Umbilical cord (tissue), 2 donors: Measurements from ENCODE around the gene DPH3. TPM values are rescaled to one million over a fixed set of nuclear protein-coding genes. Genes with fewer than 3 reads are reported as not detected.

Experiments used
- DNase-seq: peaks from one replicate; pipeline ENCODE4 v3.0.0-alpha.2; 2015; ENCODE audit warnings: low spot score
- total RNA-seq: library from RNA; depleted of rRNA; stranded (reverse); fragments of >200 nt; gene quantifications from one replicate; pipeline ENCODE4 v1.2.3, GENCODE V29; 2014; ENCODE audit warnings: low replicate concordance; ENCODE audit not compliant: insufficient read depth

DPH3 gene
- total RNA-seq, 1 donor from 2014 or later, result 31.5 TPM

DNA sequence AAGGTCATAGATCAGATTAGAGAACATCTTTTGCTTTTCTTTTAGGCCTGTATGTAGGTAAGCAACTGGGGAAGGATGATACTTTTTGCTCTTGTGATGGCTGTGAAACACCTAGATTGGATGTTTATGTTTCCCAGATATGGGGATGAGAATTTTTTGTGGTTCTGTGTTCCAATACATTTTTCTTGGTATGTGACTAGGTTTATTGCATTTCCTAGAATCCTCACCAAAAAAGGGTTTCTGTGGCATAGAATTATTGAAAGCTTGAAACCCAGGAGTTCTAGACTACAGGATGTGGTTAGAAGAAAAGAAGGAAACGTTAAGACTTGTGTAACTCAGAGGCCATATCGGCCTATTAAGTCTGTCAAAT lies 26.1 kb upstream of the DPH3 start:
- no peak for DNase-seq

DNA sequence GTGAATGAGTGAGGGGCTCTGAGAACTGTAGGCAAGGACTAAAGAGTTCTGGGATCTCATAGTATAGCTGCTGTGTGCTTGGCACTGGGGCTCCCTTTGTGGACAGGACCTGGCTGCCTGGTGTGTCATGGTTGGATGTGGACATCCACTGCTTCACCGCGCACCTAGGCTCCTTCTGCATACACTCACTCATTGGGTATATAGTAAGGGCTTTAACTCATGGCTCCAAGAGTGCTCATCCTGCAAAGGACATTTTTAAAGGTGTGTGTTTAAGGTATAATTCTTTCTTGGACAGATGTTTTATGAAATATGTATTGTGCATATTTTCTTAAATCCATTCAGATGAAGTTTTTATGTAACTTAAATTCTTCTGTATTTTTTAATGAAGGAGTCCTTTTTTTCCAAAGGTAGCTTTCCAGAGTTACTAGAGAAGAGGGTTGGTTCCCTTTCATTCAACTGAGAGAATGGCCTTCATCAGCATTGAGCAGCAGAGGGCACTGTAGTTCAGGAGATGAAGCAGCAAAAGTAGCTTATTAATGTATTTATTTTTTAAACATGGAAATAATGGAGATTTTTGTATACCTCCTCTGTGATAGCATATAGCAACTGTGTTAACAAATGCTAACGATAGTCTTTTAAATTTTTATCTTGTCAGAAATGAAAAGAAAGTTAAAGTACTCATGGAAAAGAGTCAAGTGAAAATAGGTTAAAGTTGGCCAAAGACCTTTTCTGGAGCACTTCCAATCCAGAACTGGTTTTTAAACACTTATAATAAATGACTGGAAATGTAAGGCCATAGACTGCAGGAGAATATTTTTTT lies 25.5 kb upstream of the DPH3 start:
- DNase-seq, result peak; percentile 60

DNA sequence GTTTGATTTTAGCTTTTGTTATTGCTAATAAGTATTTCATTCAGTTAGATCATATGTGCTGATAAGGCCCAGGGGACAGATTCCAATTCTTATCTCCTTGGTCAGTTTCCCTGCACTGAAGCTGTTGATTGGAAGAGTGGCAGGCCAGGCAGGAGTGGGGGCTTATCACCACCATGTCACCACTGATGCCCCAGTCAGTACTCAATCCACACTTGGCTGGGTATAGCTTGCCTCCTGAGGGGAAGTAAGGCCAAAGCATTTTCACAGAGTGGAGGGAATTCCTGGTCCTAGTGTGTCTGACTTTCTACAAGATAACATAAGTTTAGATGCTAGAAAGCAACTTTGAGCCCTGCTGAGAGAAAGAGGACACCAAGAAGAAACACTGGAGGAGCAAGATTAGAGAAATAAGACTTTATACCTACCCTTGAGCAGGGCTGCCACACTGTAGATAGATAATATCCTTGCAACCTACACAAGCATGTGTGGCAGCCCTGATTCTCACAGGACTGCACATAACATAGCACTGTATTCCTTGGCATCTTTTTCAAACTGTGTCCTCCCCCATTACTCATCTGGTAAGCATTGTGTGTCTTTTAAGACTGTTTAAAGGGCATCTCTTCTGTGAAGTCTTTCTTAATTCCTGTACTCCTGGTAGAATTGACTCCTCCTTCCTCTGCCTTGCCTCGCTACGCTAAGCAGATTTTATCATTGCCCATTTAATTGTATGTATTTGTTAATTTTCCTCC lies 24.6 kb upstream of the DPH3 start:
- DNase-seq, result no peak

DNA sequence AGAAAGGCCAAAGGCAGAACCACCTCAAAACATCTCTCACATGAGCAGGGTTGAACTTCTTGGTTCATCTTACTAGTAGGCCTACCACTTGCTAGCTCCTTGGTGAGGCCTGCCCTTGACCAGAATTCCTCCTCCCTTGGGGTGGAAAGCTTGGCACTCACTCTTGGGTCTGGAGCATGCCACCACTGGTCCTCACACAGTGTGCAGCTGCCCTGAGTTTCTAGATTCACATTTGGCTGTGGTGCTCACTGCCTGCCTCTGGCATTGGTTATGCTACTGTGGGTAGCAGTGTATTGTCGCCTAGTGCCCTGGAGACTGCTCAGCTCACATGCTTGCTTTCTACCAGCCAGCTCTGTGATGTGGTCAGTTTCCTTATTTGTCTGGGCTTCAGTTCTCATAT lies 23.9 kb upstream of the DPH3 start:
- no peak for DNase-seq

DNA sequence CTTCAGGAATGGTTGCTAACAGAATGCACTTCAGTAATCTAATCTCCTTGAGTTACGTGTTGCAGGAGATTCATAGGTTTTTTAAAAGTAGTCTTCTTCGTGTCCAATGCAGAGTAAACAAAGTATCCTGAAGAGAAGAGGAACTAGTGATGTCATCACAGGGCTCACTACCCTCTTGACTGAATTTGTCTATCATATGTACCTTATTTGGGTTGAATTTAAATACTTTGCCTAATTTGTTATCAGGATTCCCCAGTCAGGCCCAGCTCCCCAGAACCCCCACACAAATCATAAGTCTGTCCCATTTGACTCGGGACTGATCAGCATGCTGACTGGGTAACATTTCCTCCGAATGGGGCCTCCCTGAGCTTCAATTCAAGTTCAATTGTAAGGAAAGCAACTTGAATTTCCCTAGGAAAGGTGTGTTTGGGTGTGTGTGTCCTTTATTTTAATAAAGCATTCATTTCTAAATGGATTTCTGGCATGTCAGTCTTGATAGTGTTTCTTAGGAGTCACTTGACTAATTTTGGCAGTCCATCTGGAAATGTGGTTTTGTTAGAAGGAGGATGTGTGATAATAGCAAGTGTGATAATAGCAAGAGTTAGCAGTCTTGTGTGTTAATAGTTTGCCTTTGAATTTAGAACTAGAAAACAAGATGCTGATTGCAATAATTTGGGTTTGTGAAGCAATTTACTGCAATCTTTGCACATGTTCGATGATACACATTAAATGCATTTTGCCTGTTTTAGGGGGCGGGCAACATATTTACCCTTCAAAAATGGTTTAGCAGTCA lies 22.2 kb upstream of the DPH3 start:
- no peak for DNase-seq

DNA sequence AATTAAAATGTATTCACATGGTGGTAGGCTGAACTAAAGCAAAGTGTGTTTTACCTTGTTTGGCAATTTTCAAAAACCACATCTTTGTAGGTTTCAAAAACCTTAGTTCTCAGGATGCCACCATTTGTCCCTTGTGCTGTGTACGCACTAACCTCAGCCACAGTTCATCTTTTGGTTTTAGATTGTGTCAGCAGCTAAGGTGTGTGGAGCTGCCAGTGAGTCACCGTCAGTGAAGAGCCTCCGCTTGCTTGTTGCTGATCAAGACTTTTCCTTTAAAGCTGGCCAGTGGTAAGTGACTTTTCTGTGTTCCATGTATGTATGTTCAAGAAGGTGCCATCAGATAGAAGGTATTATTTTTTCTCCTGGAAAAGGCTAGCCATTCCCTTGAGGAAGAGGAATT lies 21.4 kb upstream of the DPH3 start:
- no peak for DNase-seq

DNA sequence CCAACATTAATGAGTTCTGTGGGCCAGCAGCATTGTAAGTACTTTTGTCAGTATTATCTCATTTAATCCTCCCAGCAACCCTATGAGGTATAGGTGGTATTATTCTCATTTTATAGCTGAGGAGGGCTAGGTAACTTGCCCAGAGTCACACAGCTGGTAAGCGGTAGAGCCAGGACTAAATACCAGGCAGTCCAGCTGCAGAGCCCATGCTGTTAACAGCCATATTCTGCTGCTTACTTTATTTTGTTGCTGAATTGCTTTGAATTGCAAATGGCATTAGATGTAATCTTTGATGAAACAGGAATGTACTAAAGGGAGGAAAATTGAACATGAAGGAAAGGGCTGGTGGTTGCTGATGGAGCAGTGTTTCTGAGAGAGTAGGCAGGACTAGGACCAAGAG lies 19.9 kb upstream of the DPH3 start:
- DNase-seq, result no peak

DNA sequence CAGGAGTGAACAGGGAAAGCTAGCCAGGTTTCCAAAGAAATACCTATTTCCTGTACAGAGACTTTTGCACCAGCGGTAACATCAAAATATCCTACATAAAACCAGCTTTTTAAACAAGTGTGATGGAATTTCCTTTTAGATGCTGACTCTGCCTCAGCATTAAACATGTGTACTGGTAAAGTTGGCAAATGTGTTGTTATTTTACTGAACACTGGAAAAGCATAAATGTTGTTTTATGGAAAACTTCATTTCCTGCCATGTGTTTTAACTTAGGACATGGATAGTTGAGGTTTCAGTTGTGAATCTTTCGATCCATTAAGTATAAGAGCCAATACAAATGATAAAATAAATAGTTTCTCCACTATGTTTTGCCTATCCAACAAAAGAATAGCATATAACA lies 15.9 kb upstream of the DPH3 start:
- DNase-seq, result no peak

DNA sequence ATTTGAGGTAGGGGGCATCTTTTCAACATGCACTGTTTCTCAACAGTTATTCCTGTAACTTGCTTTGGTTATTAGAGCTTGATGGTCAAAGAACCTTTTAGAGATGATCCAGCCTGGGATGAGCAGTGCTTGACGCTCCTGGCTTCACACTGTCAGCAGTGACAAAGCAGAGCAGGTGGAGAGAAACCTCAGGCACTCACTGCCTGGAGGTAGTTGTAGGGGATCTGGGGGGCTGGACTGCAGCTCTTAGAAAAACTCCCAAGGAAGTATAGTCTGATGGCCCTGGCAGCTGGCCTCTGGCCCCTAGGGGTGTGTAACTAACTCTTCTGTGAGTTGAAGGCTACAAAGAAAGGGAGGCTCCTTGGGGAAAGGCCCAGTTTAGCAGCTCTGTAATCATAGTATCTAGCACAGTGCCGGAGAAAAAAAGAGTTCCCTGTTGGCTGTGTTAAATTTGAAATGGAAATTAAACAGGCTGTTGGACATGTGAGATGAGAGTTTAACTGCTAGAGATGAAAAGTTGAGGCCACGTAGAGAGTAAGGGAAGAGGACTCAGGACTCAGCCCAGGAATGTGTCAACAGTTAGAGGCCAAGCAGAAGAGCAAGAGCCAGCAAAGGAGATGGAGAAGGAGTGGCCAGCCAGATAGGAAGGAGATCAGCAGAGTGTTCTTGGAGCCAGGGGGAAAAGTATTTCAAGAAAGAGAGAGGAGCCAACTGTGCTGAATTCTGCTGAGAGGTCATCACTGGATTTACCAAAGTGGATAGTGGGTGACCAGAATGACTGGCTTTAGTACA lies 14.5 kb upstream of the DPH3 start:
- DNase-seq, result peak; percentile 9

DNA sequence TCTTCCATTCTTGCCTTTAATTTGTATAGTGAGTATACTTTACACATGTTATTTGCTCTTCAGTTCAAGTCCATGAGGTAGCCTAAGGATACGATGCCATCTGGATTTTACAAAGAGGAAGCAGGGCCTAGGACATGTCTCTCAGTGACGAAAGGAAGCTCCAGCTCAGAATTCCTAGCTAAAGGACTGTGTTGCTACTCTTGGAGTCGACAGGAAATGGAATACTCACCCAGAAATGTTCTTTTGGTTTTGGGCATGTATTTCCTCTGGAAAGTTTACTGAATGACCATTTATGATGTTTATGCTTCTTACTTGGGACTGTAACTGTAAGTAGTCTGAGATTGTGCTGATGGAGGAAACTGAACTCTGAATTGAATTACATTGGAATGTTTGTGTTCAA lies 12.7 kb upstream of the DPH3 start:
- no peak for DNase-seq

DNA sequence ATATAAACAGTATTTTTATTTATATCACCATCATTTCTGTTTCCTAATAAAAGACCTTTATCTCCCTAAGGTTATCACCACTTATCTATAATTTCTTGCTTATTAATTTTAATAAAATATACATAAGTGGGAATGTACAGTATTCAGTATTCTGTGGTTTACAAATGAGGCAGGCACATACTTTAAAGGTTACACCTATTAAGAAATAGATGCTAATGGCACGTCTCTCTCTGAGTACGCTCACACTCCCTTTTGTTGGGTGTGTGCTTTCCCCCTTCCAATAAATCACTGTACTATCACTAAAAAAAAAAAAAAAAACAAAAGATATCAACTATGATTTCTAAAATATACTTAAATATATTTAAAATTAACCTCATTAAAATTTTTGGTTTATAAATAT lies 9.1 kb upstream of the DPH3 start:
- no peak for DNase-seq

DNA sequence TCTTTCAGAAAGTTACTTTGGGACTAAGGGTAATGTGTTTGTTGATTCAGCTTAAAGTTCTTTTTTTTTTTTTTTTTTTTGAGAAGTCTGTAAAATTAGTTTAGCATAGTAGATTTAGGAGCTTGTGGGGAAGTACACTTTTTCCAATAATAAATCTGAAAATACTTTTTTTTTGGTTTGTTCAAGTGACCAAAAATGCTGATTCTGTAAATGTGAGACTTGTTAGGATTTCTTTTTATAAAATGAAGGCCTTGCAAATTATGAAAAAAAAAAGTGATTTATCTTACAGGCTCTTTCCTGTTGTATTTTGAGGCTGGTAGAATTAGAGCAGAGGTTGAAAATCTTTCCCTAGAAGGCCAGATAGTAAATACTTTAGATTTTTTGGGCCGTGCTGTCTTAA lies 7.8 kb upstream of the DPH3 start:
- DNase-seq, result no peak

DNA sequence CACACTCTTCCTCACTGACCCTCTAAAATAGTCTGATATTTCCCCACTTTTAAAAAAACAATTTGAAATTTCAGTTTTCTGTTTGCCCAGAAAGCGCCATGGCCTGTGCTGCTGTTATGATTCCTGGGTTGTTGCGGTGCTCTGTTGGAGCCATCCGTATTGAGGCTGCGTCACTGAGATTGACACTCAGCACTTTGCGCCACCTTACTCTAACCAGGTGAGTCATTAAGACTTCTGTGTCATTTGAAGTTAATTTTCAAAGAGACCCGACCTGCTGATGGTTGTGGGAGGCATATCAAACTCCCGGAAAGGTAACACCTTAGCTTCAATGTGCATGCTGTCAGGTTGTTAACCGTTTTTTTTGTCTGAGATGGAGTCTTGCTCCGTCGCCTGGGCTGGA lies 6.1 kb upstream of the DPH3 start:
- DNase-seq, result no peak

DNA sequence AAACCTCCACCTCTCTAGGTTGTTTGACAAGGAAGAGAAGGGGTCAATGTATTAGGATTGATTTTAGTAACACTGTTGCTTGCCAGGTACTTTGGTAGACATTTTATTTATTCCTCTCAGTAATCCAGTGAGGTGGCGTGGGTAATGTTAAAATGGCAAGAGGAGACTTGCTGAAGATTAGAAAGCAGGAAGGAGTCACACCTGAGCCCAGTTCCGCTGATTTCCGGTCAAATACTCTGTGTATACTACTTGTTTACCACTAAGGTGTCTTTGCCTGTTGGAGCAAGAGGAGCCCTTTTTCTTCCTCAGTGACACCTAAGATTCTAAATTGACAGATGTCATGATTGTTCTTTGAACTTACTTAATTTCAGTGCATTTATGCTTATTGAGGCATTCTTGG lies 2.0 kb upstream of the DPH3 start:
- no peak for DNase-seq

DNA sequence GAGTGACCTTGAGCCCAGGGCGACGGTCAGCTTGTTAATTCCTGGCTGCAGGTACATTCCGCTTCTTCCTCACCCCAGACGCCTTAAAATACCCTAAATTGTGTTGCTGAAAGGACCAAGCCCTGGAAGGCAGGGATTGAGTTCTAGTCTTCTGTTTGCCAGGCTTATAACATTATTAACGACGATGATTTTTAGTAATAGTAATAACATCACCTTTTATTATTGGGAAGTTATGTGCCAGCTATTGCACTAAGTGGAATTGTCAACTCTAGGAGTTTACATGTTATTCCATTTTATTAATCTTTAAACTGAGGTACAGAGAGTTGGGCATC lies 678 bp upstream of the DPH3 start:
- no peak for DNase-seq

DNA sequence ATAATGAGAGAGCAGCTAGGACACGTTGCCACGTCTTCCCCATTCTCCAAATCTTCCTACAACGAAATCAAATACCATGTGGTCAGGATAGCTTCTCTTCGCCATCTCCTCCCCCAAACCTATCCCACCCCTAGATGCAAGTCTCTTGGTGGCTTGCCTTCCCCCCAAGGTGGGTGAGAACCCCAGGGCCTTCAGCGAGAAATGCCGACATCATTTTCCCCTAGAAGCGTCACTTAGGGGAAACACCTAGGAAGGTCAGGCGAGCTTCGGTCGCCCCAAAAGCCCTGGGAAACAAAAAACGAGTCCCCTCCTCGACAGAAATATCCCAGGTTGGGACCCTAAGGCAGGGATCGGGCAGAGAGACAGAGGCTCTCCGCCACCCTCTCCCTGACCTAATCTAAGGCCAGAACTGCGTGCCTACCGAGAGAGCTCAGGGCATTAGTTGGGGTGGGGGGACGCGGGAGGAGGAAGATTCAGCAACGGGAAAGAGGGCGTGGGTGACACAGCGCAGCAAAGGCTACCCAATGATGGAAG lies 502 bp downstream of the DPH3 start:
- DNase-seq, result no peak

DNA sequence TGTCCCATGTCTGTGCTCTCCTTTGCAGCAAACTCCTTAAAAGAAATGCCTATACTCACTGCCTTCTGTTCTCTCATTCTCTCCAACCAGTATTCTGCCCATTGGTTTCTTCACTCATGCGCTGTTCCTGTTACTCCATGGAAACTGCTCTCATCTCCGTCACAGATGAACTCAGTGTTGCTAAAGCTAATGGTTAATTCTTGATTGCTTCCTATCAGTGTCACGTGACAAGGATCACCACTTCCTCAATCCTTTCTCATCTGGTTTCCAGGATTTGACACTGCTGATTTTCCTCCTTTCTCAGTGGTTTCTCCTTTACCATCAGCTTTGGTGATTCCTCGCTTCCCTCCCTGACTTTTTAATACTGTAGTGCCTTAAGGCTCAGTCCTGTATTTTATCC lies 2.6 kb downstream of the DPH3 start:
- no peak for DNase-seq

DNA sequence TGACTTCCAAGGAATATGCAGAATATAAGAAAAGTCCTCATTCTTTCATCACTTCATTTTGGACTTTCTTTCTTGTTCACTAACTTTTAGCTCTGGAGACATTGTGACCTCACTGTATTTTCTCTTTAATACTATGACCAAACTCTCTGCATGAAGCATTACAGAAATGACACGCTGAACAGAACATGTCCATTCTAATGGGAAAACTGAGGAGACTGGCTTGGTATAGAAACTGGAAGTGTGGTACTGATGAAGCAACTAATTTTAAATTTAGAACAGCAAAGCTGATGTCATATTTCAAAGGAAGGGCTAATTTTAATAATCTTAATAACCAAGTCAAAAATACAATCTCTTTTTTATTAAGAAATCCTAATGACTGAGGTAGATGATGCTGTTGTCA lies 4.7 kb downstream of the DPH3 start:
- no peak for DNase-seq

DNA sequence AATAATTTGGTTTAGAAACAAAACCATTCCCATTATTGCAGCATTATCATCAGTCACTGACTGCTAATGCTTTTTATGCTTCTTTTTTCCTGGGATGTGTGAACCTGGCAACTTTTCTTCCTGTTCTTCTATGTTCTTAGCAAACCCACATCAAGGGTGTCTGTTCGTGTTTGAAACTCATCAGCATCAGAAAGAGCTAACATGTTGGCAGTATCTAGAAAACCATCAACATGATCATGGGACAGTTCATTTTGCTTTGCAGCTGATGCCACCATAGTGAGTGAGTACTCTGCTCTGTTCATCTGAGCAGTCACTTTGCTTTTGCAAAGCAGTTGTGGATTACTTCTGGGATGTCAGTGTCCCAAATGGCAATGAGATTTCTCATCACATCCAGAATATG lies 5.9 kb downstream of the DPH3 start:
- DNase-seq, result no peak

DNA sequence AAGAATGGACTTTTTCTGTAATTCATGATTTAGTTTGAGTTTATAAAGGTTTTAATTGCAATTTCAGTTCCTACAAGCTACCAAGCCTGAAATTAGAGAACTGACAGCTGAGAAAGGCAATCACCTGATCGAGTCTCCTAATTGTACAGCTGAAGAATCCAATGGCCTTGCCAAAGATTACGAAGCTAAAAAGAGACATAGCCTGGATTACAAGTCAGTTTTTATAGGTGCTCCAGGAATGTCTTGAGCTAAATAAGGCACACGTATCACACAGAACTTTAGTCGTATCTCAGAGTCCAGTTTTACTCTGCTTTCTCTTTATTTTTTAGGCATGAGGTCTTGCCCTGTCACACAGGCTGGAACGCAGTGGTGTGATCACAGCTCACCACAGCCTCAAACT lies 6.6 kb downstream of the DPH3 start:
- no peak for DNase-seq

DNA sequence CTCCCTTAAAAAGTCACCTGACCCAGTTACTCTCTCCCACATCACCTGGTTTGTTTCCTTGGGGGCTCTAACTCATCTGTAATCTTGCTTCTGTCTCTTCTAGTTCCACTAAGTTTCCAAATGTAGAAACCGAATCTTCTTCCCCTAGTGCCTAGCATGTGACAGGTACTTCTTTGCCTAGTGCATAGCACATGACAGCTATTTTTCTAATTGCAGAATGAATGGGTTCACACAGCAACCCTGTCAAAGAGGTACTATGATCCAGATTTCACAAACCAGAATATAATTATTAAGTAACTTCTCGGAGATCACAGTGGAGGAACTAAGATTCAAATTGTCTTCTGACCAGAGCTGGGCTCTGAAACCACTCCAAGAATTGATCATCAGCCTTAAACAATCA lies 7.4 kb downstream of the DPH3 start:
- no peak for DNase-seq

DNA sequence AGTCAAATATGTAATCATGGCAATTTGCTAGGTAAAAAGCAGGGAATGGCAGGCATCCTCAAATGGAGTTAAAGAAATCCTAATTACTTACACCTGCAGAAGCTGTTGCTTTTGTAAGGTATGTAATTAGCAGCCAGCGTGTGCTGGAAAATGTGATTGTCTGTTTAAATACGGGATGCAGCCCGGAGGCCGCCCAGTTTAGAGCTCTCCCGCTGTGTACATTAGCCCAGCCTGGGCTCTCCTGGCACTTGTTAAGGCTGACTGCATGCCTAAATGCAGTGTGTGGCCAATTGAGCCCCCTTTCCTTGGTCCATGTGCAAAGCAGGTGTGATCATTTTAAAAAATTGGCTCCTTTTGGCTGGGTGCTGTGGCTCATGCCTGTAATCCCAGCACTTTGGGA lies 9.0 kb downstream of the DPH3 start:
- no peak for DNase-seq
